Skeletal muscle cell (primary cell): ENCODE data around the gene PSMB2.

Experiments
- DNase-seq: peaks from one replicate; pipeline ENCODE4 v3.0.0-alpha.2; 2010; ENCODE audit warnings: low read depth
- H3K4me3 ChIP-seq: 2 replicates; pipeline ENCODE4 v1.5.1; 2011; ENCODE audit warnings: low read depth, mild to moderate bottlenecking, control low read depth, low read length, moderate library complexity

The PSMB2 gene

DNA sequence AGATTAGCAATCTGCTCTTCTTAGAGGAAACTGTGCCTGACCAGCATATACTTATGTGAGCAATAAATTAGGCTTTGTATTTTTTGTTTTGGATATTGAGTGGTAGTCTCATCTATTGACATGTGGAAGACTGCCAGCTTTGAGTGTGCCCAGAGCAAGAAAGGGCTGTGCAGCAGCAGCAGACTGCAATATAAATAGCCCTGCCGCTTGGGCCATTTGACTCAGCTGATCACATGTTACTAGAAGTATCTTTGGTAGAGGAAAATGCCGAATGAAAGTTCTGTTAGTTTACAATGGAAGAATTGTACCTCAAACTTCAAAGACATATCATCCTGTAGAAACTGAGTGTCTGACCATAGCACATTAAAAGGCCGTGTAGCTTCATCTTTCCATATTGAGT lies 9.1 kb upstream of the PSMB2 start:
- DNase-seq: no peak
- H3K4me3 ChIP-seq: no peak overlapping the region

DNA sequence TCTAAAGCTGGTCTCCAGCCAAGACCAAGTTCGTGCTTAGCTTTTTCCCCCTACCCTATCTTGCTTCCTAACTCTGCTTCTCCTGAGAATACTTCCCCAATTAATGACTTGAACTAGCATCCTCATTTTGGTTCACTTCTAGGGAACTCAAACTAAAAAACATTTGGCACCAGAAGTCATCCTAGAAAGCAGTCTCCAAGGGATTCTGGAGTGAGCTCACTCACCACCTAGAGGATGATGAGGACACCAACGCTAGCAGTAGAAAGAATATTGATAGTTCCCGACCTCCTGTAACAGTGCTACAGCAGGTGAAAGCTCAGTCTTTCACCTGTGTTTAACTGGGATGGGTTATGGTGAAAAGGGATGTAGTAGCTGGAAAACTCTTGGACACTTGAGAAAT lies 4.7 kb upstream of the PSMB2 start:
- no peak for DNase-seq
- no peak overlapping the region for H3K4me3 ChIP-seq

GRCh38 chr1:35644204-35644603 lies 2.9 kb upstream of the PSMB2 start:
- no peak overlapping the region for H3K4me3 ChIP-seq

GRCh38 chr1:35642471-35642955 lies 1.2 kb upstream of the PSMB2 start:
- H3K4me3 ChIP-seq: peak overlapping the region; percentile 97
- no peak for DNase-seq

More at GRCh38 chr1:35644204-35644603, 2.9 kb upstream of the PSMB2 start:
- no peak for DNase-seq

DNA sequence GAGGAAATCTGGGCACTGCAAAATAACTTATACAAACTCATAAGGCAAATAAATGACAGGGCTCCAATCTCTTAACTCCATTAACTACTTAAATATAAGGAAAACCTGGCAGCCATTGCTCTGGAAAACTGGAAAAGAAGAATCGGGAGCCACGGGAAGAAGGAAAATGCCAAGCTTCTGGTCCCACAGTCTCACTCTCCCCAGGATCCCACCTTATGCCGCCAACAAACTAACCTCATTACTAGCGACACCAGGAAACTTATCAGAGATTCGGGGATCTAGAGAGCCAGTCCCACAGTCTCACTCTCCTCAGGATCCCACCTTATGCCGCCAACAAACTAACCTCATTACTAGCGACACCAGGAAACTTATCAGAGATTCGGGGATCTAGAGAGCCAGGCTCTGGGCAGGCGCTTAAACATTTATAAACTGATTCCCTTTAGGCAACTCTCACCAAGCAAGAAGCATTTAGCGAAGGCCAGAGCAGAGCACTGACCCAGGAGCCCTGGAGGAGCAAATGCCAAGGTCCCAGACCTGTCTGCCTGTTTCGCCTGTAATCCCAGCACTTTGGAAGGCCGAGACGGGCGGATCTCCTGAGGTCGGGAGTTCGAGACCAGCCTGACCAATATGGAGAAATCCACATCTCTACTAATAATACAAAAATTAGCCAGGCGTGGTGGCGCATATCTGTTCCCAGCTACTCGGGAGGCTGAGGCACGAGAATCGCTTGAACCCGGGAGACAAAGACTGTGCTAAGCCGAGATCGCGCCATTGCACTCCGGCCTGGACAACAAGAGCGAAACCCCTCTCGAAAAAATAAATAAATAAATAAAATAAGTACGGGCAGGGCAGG lies 720 bp downstream of the PSMB2 start:
- peak overlapping the region; percentile 97 for H3K4me3 ChIP-seq
- no peak for DNase-seq

DNA sequence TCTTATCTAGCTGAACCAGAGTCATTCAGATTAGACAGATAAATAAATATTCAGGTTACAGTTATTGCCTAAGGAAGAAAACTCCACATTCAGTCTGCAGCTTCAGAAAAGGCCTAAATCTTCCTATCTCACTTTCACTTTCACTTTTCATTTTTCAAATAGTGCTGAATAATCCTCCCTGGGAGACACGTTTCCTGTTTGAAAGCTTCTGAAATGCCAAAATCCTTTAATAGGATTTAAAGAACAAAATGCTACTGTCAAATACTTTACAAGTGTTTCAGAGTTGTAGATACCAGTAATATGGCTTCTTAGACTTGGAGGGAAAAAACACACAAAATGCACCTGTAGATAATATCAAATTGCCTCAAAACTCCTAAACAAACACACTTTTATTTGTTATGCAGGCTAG lies 3.9 kb downstream of the PSMB2 start:
- DNase-seq: no peak
- peak overlapping the region; percentile 37 for H3K4me3 ChIP-seq

GRCh38 chr1:35633547-35633946 lies 7.8 kb downstream of the PSMB2 start:
- no peak overlapping the region for H3K4me3 ChIP-seq

DNA sequence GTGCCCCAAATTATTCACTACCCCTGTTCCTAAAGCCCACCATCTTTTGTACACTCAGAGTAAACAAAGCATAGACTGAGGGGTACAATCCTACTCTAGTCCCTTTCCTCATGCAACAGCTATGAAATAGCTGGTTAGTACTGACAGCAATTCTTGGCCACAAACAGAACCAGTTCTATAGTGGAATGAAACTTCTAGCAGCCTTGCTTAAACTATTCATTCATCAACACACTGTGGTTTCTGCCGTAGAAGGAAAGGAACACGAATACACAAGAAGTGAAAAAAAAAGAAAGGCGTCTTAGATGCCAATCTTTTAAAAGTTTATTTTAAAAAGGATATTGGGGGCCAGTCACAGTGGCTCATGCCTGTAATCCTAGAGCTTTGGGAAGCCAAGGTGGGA lies 9.9 kb downstream of the PSMB2 start:
- DNase-seq: no peak
- H3K4me3 ChIP-seq: no peak overlapping the region

More at GRCh38 chr1:35633547-35633946, 7.8 kb downstream of the PSMB2 start:
- DNase-seq: no peak

- no peak for DNase-seq
- no peak overlapping the region for H3K4me3 ChIP-seq
Measured at GRCh38 chr1:35629051-35629450, 12.3 kb downstream of the PSMB2 start.

- DNase-seq: no peak
Measured at GRCh38 chr1:35623832-35624231, 17.5 kb downstream of the PSMB2 start.

GRCh38 chr1:35622510-35623178 lies 18.7 kb downstream of the PSMB2 start:
- H3K4me3 ChIP-seq: no peak overlapping the region
- DNase-seq: no peak

More at GRCh38 chr1:35623832-35624231, 17.5 kb downstream of the PSMB2 start:
- no peak overlapping the region for H3K4me3 ChIP-seq

DNA sequence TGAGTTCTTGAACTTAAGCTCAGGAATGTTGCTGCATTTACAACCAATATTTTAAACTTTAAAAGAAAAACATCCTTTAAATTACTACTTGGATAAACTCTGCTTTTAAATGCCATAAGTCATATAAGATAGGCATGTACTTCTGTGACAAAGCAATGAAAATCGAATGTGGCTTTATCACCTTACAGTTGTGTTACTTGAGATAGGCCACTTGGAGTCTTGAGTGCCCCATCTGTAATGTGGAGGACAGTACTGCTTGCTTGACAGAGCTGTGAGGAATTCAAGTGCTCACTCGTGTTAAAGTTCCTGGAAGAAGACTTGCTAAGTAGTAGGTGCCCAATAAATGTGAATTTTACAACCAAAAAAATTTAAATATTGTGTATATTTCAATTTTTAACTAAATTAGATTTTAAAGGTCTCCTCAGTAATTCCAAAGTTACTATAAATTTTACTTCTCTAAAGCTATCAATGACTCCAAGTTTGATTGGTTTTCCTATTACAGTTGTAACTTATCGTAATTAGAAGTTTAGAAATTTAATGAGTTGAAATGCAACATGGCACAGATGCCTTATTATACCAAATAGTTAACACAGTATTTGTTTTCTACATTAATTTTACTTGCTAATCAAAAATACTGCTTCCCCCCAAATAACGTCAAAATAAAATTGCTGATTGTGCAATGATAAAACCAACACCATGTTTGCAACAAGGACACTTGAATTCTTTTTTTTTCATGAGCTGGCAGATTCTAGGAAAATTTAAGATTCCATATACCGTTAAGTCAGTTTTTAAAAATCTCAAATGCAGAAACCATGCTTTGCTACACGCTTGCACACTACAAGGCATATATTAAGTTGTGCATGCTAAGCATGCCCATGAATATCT lies 21.8 kb downstream of the PSMB2 start:
- no peak overlapping the region for H3K4me3 ChIP-seq
- DNase-seq: no peak

DNA sequence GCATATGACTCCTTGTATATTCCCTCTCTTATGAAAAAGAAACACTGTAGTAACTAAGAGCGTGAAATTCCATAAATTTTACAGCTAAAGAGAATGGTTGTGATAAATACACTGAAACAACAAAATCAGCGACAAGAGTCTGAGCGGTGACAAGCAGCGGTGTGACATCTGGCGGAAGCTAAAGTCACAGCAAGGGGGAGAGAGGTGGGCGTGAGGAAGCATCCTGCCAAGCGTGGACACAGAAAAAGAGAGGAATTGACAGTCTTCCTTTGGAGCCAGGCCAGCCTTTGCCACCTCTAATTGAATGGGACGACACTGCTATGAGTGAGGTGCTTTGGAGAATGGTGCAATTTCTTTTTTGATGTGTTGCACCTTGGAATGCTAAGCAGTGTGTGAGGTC lies 25.9 kb downstream of the PSMB2 start:
- H3K4me3 ChIP-seq: no peak overlapping the region

GRCh38 chr1:35611655-35612054 lies 29.7 kb downstream of the PSMB2 start:
- H3K4me3 ChIP-seq: no peak overlapping the region
- DNase-seq: no peak

More for the DNA sequence above, 25.9 kb downstream of the PSMB2 start:
- DNase-seq: no peak

- no peak for DNase-seq
- no peak overlapping the region for H3K4me3 ChIP-seq
Measured at GRCh38 chr1:35605867-35606182, 35.5 kb downstream of the PSMB2 start.

GRCh38 chr1:35605071-35605866 lies 36.1 kb downstream of the PSMB2 start:
- no peak for DNase-seq
- H3K4me3 ChIP-seq: no peak overlapping the region

- H3K4me3 ChIP-seq: no peak overlapping the region
- DNase-seq: no peak
Measured at GRCh38 chr1:35603941-35604340, 37.4 kb downstream of the PSMB2 start.

- no peak overlapping the region for H3K4me3 ChIP-seq
- DNase-seq: no peak
Measured at GRCh38 chr1:35603468-35603867, 37.9 kb downstream of the PSMB2 start.

DNA sequence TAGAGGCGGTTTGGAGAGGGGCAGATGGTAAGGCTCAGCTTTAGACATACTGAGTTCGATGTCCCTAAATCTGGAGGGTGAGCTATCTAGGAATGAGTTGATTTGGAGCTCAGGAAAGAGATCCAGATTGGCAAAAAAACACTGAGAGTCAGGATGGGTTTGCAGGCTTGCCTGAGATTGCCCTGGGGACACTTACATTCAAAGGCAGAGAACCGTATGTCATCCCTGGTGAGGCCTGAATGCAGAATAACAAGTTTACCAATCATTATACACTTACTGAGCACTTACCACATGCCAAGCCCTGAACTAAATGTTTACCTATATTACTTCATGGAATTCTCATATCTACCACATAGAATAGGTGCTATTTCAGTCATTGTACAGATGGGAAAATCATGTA lies 40.7 kb downstream of the PSMB2 start:
- DNase-seq: no peak
- no peak overlapping the region for H3K4me3 ChIP-seq
